Astrocyte (in vitro differentiated cells and primary cell): Measurements from ENCODE around the gene NGDN. TPM values are rescaled to one million over a fixed set of nuclear protein-coding genes. Genes with fewer than 3 reads are reported as not detected.

Source experiments
- DNase-seq: peaks from one replicate; pipeline ENCODE4 v3.0.0-alpha.2; 2010; ENCODE audit warnings: low read depth
- FAIRE-seq: peaks from 2 replicates; lab custom pipeline; 2011; peaks lifted over from hg19 to GRCh38; lab: Jason Lieb, UNC
- H2AFZ ChIP-seq: 2 replicates; pipeline ENCODE4 v1.6.0; 2012; ENCODE audit warnings: low read depth, low read length, inconsistent platforms
- H3K27ac ChIP-seq: 2 replicates; pipeline ENCODE4 v1.5.1; 2011; ENCODE audit warnings: low read depth, low read length, inconsistent platforms
- H3K27me3 ChIP-seq: 2 replicates; pipeline ENCODE4 v1.6.0; 2011; ENCODE audit warnings: low read length, inconsistent platforms; ENCODE audit not compliant: insufficient read depth
- H3K36me3 ChIP-seq: 2 replicates; pipeline ENCODE4 v1.5.1; 2011; ENCODE audit warnings: low read length, inconsistent platforms; ENCODE audit not compliant: insufficient read depth
- H3K4me1 ChIP-seq: 2 replicates; pipeline ENCODE4 v1.5.1; 2011; ENCODE audit warnings: low read length, inconsistent platforms; ENCODE audit not compliant: insufficient read depth
- H3K4me2 ChIP-seq: 2 replicates; pipeline ENCODE4 v1.6.0; 2012; ENCODE audit warnings: low read length, inconsistent platforms
- H3K4me3 ChIP-seq: 2 replicates; pipeline ENCODE4 v1.5.1; 2011; ENCODE audit warnings: low read depth, mild to moderate bottlenecking, low read length, inconsistent platforms; ENCODE audit not compliant: insufficient read depth
- H3K79me2 ChIP-seq: 2 replicates; pipeline ENCODE4 v1.6.0; 2012; ENCODE audit warnings: mild to moderate bottlenecking, low read length, inconsistent platforms; ENCODE audit not compliant: insufficient read depth
- H3K9ac ChIP-seq: 2 replicates; pipeline ENCODE4 v1.6.0; 2012; ENCODE audit warnings: mild to moderate bottlenecking, low read length, inconsistent platforms
- H3K9me3 ChIP-seq: 2 replicates; pipeline ENCODE4 v1.5.1; 2012; ENCODE audit warnings: low read depth, mild to moderate bottlenecking, low read length, inconsistent platforms; ENCODE audit not compliant: insufficient read depth
- H4K20me1 ChIP-seq: 2 replicates; pipeline ENCODE4 v1.6.0; 2012; ENCODE audit warnings: low read length, inconsistent platforms; ENCODE audit not compliant: insufficient read depth
- H3K27ac Mint-ChIP-seq: one replicate; pipeline ENCODE4 v1.8.0; 2021; ENCODE audit warnings: mild to moderate bottlenecking, mixed read lengths; ENCODE audit not compliant: unreplicated experiment
- H3K27me3 Mint-ChIP-seq: one replicate; pipeline ENCODE4 v1.8.0; 2021; ENCODE audit warnings: low read depth, mixed read lengths; ENCODE audit not compliant: unreplicated experiment
- H3K36me3 Mint-ChIP-seq: one replicate; pipeline ENCODE4 v1.8.0; 2021; ENCODE audit warnings: low read depth, mixed read lengths; ENCODE audit not compliant: unreplicated experiment
- H3K4me1 Mint-ChIP-seq: one replicate; pipeline ENCODE4 v1.8.0; 2021; ENCODE audit warnings: low read depth, mixed read lengths; ENCODE audit not compliant: unreplicated experiment
- H3K4me3 Mint-ChIP-seq: one replicate; pipeline ENCODE4 v1.8.0; 2021; ENCODE audit warnings: mild to moderate bottlenecking, moderate library complexity, mixed read lengths; ENCODE audit not compliant: unreplicated experiment
- H3K9me3 Mint-ChIP-seq: one replicate; pipeline ENCODE4 v1.8.0; 2021; ENCODE audit warnings: mild to moderate bottlenecking, mixed read lengths; ENCODE audit not compliant: unreplicated experiment
- EZH2 ChIP-seq: IDR thresholded peaks from 2 replicates; pipeline ENCODE4 v1.6.1; 2012; ENCODE audit warnings: mild to moderate bottlenecking, low read length, inconsistent platforms; ENCODE audit not compliant: insufficient read depth
- total RNA-seq: library from RNA; stranded (reverse); gene quantifications from 2 replicates; pipeline ENCODE4 v1.2.1, GENCODE V29; 2021
- TF ChIP-seq, protein P1 (sequence below): IDR thresholded peaks from 2 replicates; pipeline ENCODE4 v1.5.1; 2011; ENCODE audit warnings: low read depth, mild to moderate bottlenecking, inconsistent platforms, low read length, moderate library complexity; ENCODE audit not compliant: insufficient read depth

NGDN gene
- total RNA-seq, 1 donor from 2014 or later, result 28.6 TPM

DNA sequence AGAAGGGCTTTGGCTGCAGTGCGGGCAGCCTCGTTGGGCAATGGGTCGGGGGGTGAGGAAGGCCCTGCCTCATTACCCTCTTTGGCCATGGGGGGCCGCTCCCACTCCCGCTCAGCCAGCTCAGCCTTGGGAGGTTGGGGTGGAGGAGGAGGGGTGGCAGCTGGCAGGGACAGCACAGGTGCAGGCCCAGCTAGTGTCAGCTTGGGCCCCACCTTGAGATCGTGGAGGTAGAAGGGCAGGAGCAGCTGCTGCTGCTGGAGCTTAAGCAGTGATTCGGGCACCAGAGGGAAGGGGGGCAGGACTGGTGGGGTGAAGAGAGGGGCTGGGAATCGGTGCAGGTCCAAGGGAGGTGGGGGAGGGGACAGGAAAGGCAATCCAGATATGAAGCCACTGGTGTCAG, 56.1 kb downstream of the NGDN start:
- no peaks in the 10 kb centered on the region for H3K79me2 ChIP-seq
- no peak overlapping the region for H3K27ac ChIP-seq
- H3K4me1 ChIP-seq, result no peaks in the 10 kb centered on the region
- H3K9me3 Mint-ChIP-seq, result peaks cover 2% of the 10 kb centered on the region
- peaks cover 38% of the 10 kb centered on the region for H3K36me3 Mint-ChIP-seq
- TF ChIP-seq, protein P1, sequence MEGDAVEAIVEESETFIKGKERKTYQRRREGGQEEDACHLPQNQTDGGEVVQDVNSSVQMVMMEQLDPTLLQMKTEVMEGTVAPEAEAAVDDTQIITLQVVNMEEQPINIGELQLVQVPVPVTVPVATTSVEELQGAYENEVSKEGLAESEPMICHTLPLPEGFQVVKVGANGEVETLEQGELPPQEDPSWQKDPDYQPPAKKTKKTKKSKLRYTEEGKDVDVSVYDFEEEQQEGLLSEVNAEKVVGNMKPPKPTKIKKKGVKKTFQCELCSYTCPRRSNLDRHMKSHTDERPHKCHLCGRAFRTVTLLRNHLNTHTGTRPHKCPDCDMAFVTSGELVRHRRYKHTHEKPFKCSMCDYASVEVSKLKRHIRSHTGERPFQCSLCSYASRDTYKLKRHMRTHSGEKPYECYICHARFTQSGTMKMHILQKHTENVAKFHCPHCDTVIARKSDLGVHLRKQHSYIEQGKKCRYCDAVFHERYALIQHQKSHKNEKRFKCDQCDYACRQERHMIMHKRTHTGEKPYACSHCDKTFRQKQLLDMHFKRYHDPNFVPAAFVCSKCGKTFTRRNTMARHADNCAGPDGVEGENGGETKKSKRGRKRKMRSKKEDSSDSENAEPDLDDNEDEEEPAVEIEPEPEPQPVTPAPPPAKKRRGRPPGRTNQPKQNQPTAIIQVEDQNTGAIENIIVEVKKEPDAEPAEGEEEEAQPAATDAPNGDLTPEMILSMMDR, result no peak
- TF ChIP-seq EZH2, result no peak
- no peak overlapping the region for H3K4me2 ChIP-seq
- H3K9ac ChIP-seq, result no peak overlapping the region
- no peak overlapping the region for H2AFZ ChIP-seq
- no peaks in the 10 kb centered on the region for H3K27me3 ChIP-seq
- no peak overlapping the region for H3K27ac Mint-ChIP-seq
- DNase-seq (no peak), FAIRE-seq (no peak)
- no peaks in the 10 kb centered on the region for H3K36me3 ChIP-seq
- H4K20me1 ChIP-seq, result no peaks in the 10 kb centered on the region
- H3K4me3 Mint-ChIP-seq, result no peak overlapping the region
- H3K9me3 ChIP-seq, result no peaks in the 10 kb centered on the region
- no peak overlapping the region for H3K4me3 ChIP-seq
- peaks cover 6% of the 10 kb centered on the region for H3K4me1 Mint-ChIP-seq
- no peaks in the 10 kb centered on the region for H3K27me3 Mint-ChIP-seq

Other genes starting within 250 kb of the NGDN start
- gene RNF212B, start 231.8 kb upstream of the NGDN start, total RNA-seq, result not detected in 2 replicates
- gene HOMEZ, start 183.6 kb upstream of the NGDN start, total RNA-seq, result 13.7 and 16.6 TPM in 2 replicates
- gene PPP1R3E, start 166.8 kb upstream of the NGDN start, total RNA-seq, result 2.1 and 3.6 TPM in 2 replicates
- gene BCL2L2, start 162.9 kb upstream of the NGDN start, total RNA-seq, result 19.6 and 21.4 TPM in 2 replicates
- 147 and 162 TPM in 2 replicates for gene PABPN1, start 148.2 kb upstream of the NGDN start, total RNA-seq
- 29.3 and 39.5 TPM in 2 replicates for gene SLC22A17, start 116.8 kb upstream of the NGDN start, total RNA-seq
- gene EFS, start 104.5 kb upstream of the NGDN start, total RNA-seq, result 5.8 and 6.5 TPM in 2 replicates
- not detected in 2 replicates for gene IL25, start 96.9 kb upstream of the NGDN start, total RNA-seq
- gene CMTM5, start 92.7 kb upstream of the NGDN start, total RNA-seq, result not detected in 2 replicates
- not detected in 2 replicates for gene MYH6, start 61.4 kb upstream of the NGDN start, total RNA-seq
- gene MYH7, start 34.0 kb upstream of the NGDN start, total RNA-seq, result not detected in 2 replicates
- gene ZFHX2, start 82.1 kb downstream of the NGDN start, total RNA-seq, result 27.3 TPM in 2 replicates
- gene THTPA, start 86.6 kb downstream of the NGDN start, total RNA-seq, result 6.8 and 8.1 TPM in 2 replicates
- gene AP1G2, start 98.1 kb downstream of the NGDN start, total RNA-seq, result 73.6 and 80.9 TPM in 2 replicates
- gene JPH4, start 109.1 kb downstream of the NGDN start, total RNA-seq, result 0.87 and 1.1 TPM in 2 replicates
- gene DHRS2, start 166.7 kb downstream of the NGDN start, total RNA-seq, result 1.1 and 2.1 TPM in 2 replicates